GM23248 (cell line): Measurements from ENCODE around the gene DMWD.

Experiments used
- EZH2 ChIP-seq: fragments of 200-600 bp; sonication (generic); IDR thresholded peaks from 2 replicates; pipeline ENCODE4 v1.6.1; 2018; ENCODE audit warnings: antibody characterized with exemption, mild to moderate bottlenecking; ENCODE audit not compliant: insufficient read depth, poor library complexity, severe bottlenecking
- EZH2phosphoT487 ChIP-seq: fragments of 200-600 bp; sonication (generic); IDR thresholded peaks from 2 replicates; pipeline ENCODE4 v1.6.1; 2018; ENCODE audit warnings: antibody characterized with exemption, moderate library complexity, mild to moderate bottlenecking, low read depth; ENCODE audit not compliant: insufficient read depth

DNA sequence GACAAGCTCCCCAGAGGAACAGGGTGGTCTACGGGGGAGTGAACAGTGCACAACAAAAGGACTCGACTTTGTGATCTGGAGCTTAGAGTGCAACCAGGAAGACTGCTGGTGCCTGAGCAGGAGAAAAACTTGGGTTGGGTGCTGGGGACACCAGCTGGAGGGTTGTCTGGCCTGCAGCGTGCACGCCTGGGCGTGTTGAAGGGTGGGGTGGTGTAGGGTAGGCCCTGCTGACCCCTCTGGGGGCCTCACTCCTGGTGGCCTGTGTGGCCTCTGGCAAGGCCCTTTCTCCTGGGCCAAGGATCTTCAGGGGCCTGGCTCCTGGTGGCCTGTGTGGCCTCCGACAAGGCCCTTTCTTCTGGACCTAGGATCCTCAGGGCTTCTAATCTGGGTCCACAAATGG is 27.1 kb upstream of the DMWD start:
- no peak for TF ChIP-seq EZH2
- TF ChIP-seq EZH2phosphoT487, result no peak
